ENCODE measurements around the gene C1QTNF8.

DNA sequence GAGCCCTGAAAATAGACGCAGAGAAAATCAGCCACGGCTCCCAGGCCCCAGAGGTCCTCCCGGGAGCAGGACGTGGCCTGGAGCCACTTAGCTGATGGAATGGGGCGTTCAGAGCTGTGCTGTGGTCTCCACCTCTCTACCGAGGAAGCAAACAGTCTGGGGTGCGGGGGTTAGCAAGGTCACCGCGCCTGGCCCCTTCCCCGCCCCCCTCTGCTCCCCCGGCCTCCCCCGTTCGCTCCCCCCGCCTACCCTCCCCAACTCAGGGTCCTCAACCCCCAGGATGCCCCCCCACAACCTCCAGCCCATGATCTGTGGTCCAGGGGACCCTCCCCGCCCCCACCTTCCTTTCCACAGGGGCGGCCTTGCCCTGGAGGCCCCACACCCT, 20.6 kb upstream of the C1QTNF8 start:
- TF ChIP-seq POLR2A (IDR thresholded peaks at IDR 0.05) (no peak), EP300 (IDR thresholded peaks at IDR 0.05) (no peak)
- TF ChIP-seq, protein P1, sequence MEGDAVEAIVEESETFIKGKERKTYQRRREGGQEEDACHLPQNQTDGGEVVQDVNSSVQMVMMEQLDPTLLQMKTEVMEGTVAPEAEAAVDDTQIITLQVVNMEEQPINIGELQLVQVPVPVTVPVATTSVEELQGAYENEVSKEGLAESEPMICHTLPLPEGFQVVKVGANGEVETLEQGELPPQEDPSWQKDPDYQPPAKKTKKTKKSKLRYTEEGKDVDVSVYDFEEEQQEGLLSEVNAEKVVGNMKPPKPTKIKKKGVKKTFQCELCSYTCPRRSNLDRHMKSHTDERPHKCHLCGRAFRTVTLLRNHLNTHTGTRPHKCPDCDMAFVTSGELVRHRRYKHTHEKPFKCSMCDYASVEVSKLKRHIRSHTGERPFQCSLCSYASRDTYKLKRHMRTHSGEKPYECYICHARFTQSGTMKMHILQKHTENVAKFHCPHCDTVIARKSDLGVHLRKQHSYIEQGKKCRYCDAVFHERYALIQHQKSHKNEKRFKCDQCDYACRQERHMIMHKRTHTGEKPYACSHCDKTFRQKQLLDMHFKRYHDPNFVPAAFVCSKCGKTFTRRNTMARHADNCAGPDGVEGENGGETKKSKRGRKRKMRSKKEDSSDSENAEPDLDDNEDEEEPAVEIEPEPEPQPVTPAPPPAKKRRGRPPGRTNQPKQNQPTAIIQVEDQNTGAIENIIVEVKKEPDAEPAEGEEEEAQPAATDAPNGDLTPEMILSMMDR (IDR thresholded peaks at IDR 0.05) = no peak
